ENCODE measurements around the gene KASH5. TPM values are rescaled to one million over a fixed set of nuclear protein-coding genes. Genes with fewer than 3 reads are reported as not detected.

The KASH5 gene
- total RNA-seq, 1 experiment from 2014 or later, result 1.00 TPM

- H3K36me3 Mint-ChIP-seq (ENCODE audit: insufficient read depth, unreplicated experiment), result peaks cover 13% of the 10 kb centered on the region
- BruUV-seq (replicated peaks), result no TSS peak
- no peaks in the 10 kb centered on the region for H3K4me1 ChIP-seq
- H3K27me3 ChIP-seq (replicated peaks; ENCODE audit: control insufficient read depth, insufficient read depth, low read length), result no peaks in the 10 kb centered on the region
- ChIA-PET CTCF (interaction anchor here (0.6 kb wide), 1 partner anchor 49 kb away, joined by 4 read pairs; no protein-coding TSS in a partner anchor), POLR2A (no interaction called here)
- no peak overlapping the region for H3K4me3 ChIP-seq (ENCODE audit: low read depth, low read length)
- no peak overlapping the region for H3K4me3 Mint-ChIP-seq (ENCODE audit: unreplicated experiment)
- no peaks in the 10 kb centered on the region for H3K27me3 Mint-ChIP-seq (ENCODE audit: insufficient read depth, unreplicated experiment)
- H3K9me3 ChIP-seq, result no peaks in the 10 kb centered on the region
- intact Hi-C loops (cut with micrococcal nuclease; ENCODE audit: unreplicated experiment), result loop anchor here (1.0 kb wide), 1 partner anchor 122 kb away; no protein-coding TSS in a partner anchor
- no peaks in the 10 kb centered on the region for H3K4me1 Mint-ChIP-seq (ENCODE audit: low read depth, unreplicated experiment)
- no peak for DNase-seq
- no peaks in the 10 kb centered on the region for H3K36me3 ChIP-seq (ENCODE audit: control insufficient read depth, insufficient read depth, low read length)
- TF ChIP-seq CTCF (IDR thresholded peaks at IDR 0.05; ENCODE audit: insufficient read depth in 1 of 2, low read depth in 1 of 2, low read length in 1 of 2, severe bottlenecking in 1 of 2, unreplicated experiment in 1 of 2), result no peak
- H3K9me3 Mint-ChIP-seq (ENCODE audit: unreplicated experiment), result no peaks in the 10 kb centered on the region
- no peak overlapping the region for H3K27ac Mint-ChIP-seq (ENCODE audit: unreplicated experiment)
Observed at GRCh38 chr19:49348305-49349189, 39.5 kb upstream of the KASH5 start.

GRCh38 chr19:49349567-49349966, 38.5 kb upstream of the KASH5 start:
- POLR2A ChIA-PET, result no interaction called here

GRCh38 chr19:49355909-49356353, 32.1 kb upstream of the KASH5 start:
- no peaks in the 10 kb centered on the region for H3K9me3 ChIP-seq
- Mint-ChIP-seq H3K36me3 (ENCODE audit: insufficient read depth, unreplicated experiment) (no peaks in the 10 kb centered on the region), H3K4me3 (ENCODE audit: unreplicated experiment) (no peak overlapping the region), H3K27ac (ENCODE audit: unreplicated experiment) (no peak overlapping the region), H3K9me3 (ENCODE audit: unreplicated experiment) (no peaks in the 10 kb centered on the region), H3K27me3 (ENCODE audit: insufficient read depth, unreplicated experiment) (no peaks in the 10 kb centered on the region), H3K4me1 (ENCODE audit: low read depth, unreplicated experiment) (peaks cover 6% of the 10 kb centered on the region)
- intact Hi-C loops (cut with micrococcal nuclease; ENCODE audit: unreplicated experiment), result no loop called here
- no peaks in the 10 kb centered on the region for H3K36me3 ChIP-seq (ENCODE audit: control insufficient read depth, insufficient read depth, low read length)
- TF ChIP-seq CTCF (IDR thresholded peaks at IDR 0.05; ENCODE audit: insufficient read depth in 1 of 2, low read depth in 1 of 2, low read length in 1 of 2, severe bottlenecking in 1 of 2, unreplicated experiment in 1 of 2), result no peak
- no TSS peak for BruUV-seq (replicated peaks)
- no peaks in the 10 kb centered on the region for H3K27me3 ChIP-seq (replicated peaks; ENCODE audit: control insufficient read depth, insufficient read depth, low read length)
- H3K4me3 ChIP-seq (ENCODE audit: low read depth, low read length), result no peak overlapping the region
- DNase-seq, result no peak
- ChIA-PET CTCF (no interaction called here), POLR2A (no interaction called here)
- H3K4me1 ChIP-seq, result no peaks in the 10 kb centered on the region

More at GRCh38 chr19:49349567-49349966, 38.5 kb upstream of the KASH5 start:
- Histone ChIP-seq H3K4me3 (ENCODE audit: low read depth, low read length) (no peak overlapping the region), H3K27me3 (replicated peaks; ENCODE audit: control insufficient read depth, insufficient read depth, low read length) (no peaks in the 10 kb centered on the region), H3K36me3 (ENCODE audit: control insufficient read depth, insufficient read depth, low read length) (no peaks in the 10 kb centered on the region), H3K4me1 (no peaks in the 10 kb centered on the region), H3K9me3 (no peaks in the 10 kb centered on the region)
- H3K27ac Mint-ChIP-seq (ENCODE audit: unreplicated experiment), result no peak overlapping the region
- H3K4me3 Mint-ChIP-seq (ENCODE audit: unreplicated experiment), result no peak overlapping the region
- intact Hi-C loops (cut with micrococcal nuclease; ENCODE audit: unreplicated experiment), result no loop called here
- BruUV-seq (replicated peaks), result no TSS peak
- H3K4me1 Mint-ChIP-seq (ENCODE audit: low read depth, unreplicated experiment), result no peaks in the 10 kb centered on the region
- DNase-seq, result no peak
- peaks cover 13% of the 10 kb centered on the region for H3K36me3 Mint-ChIP-seq (ENCODE audit: insufficient read depth, unreplicated experiment)
- no peaks in the 10 kb centered on the region for H3K27me3 Mint-ChIP-seq (ENCODE audit: insufficient read depth, unreplicated experiment)
- H3K9me3 Mint-ChIP-seq (ENCODE audit: unreplicated experiment), result no peaks in the 10 kb centered on the region
- CTCF ChIA-PET, result interaction anchor here (0.6 kb wide), 1 partner anchor 50 kb away, joined by 4 read pairs; no protein-coding TSS in a partner anchor
- TF ChIP-seq CTCF (IDR thresholded peaks at IDR 0.05; ENCODE audit: insufficient read depth in 1 of 2, low read depth in 1 of 2, low read length in 1 of 2, severe bottlenecking in 1 of 2, unreplicated experiment in 1 of 2), result no peak
